Measurements from ENCODE around the gene P2RX7. TPM values are rescaled to one million over a fixed set of nuclear protein-coding genes. Genes with fewer than 3 reads are reported as not detected.
A peak's percentile ranks its signal among the peaks of the same experiment; 100 is the strongest.

Gene P2RX7
- total RNA-seq, 1 experiment from 2014 or later: not detected

- DNase-seq: no peak
These were observed 9.2 kb upstream of the P2RX7 start for GRCh38 chr12:121123488-121123887.

GRCh38 chr12:121124402-121125109 is 8.1 kb upstream of the P2RX7 start:
- H2AFZ ChIP-seq (ENCODE audit: low read length): no peak overlapping the region
- H3K9ac ChIP-seq (ENCODE audit: low read length): no peak overlapping the region
- H3K9me3 ChIP-seq (ENCODE audit: low read length): no peaks in the 10 kb centered on the region
- no peaks in the 10 kb centered on the region for H3K79me2 ChIP-seq (ENCODE audit: low read length)
- DNase-seq: no peak
- H3K4me1 ChIP-seq (ENCODE audit: low read length): peaks cover 7% of the 10 kb centered on the region
- H3K4me3 ChIP-seq (ENCODE audit: low read length): no peak overlapping the region
- H3K9me2 ChIP-seq (replicated peaks; ENCODE audit: insufficient read depth, low read length): no peaks in the 10 kb centered on the region
- H3K36me3 ChIP-seq (ENCODE audit: insufficient read depth, low read length): no peaks in the 10 kb centered on the region
- no peak overlapping the region for H3K27ac ChIP-seq (ENCODE audit: low read length)
- H4K20me1 ChIP-seq (ENCODE audit: insufficient read depth, low read depth, low read length): no peaks in the 10 kb centered on the region
- no peaks in the 10 kb centered on the region for H3K27me3 ChIP-seq (ENCODE audit: low read length)
- no peak overlapping the region for H3K4me2 ChIP-seq (ENCODE audit: low read depth, low read length, poor library complexity, severe bottlenecking)

More at GRCh38 chr12:121123488-121123887, 9.2 kb upstream of the P2RX7 start:
- no peak overlapping the region for H3K4me3 ChIP-seq (ENCODE audit: low read length)
- no peaks in the 10 kb centered on the region for H4K20me1 ChIP-seq (ENCODE audit: insufficient read depth, low read depth, low read length)
- no peaks in the 10 kb centered on the region for H3K9me3 ChIP-seq (ENCODE audit: low read length)
- no peaks in the 10 kb centered on the region for H3K79me2 ChIP-seq (ENCODE audit: low read length)
- no peaks in the 10 kb centered on the region for H3K36me3 ChIP-seq (ENCODE audit: insufficient read depth, low read length)
- no peaks in the 10 kb centered on the region for H3K27me3 ChIP-seq (ENCODE audit: low read length)
- no peak overlapping the region for H3K27ac ChIP-seq (ENCODE audit: low read length)
- no peak overlapping the region for H3K9ac ChIP-seq (ENCODE audit: low read length)
- no peaks in the 10 kb centered on the region for H3K9me2 ChIP-seq (replicated peaks; ENCODE audit: insufficient read depth, low read length)
- H2AFZ ChIP-seq (ENCODE audit: low read length): no peak overlapping the region
- no peaks in the 10 kb centered on the region for H3K4me1 ChIP-seq (ENCODE audit: low read length)
- H3K4me2 ChIP-seq (ENCODE audit: low read depth, low read length, poor library complexity, severe bottlenecking): no peak overlapping the region

GRCh38 chr12:121127501-121127900 is 5.2 kb upstream of the P2RX7 start:
- Histone ChIP-seq H3K27ac (ENCODE audit: low read length) (no peak overlapping the region), H4K20me1 (ENCODE audit: insufficient read depth, low read depth, low read length) (no peaks in the 10 kb centered on the region), H3K9ac (ENCODE audit: low read length) (no peak overlapping the region), H3K9me2 (replicated peaks; ENCODE audit: insufficient read depth, low read length) (no peaks in the 10 kb centered on the region), H3K36me3 (ENCODE audit: insufficient read depth, low read length) (no peaks in the 10 kb centered on the region), H3K27me3 (ENCODE audit: low read length) (no peaks in the 10 kb centered on the region), H3K9me3 (ENCODE audit: low read length) (no peaks in the 10 kb centered on the region), H3K79me2 (ENCODE audit: low read length) (no peaks in the 10 kb centered on the region), H3K4me3 (ENCODE audit: low read length) (no peak overlapping the region), H3K4me2 (ENCODE audit: low read depth, low read length, poor library complexity, severe bottlenecking) (no peak overlapping the region), H3K4me1 (ENCODE audit: low read length) (peaks cover 7% of the 10 kb centered on the region), H2AFZ (ENCODE audit: low read length) (no peak overlapping the region)
- DNase-seq: no peak

GRCh38 chr12:121128908-121129810 is 3.5 kb upstream of the P2RX7 start:
- H3K9me2 ChIP-seq (replicated peaks; ENCODE audit: insufficient read depth, low read length): no peaks in the 10 kb centered on the region
- peak overlapping the region; percentile 1 for H3K4me2 ChIP-seq (ENCODE audit: low read depth, low read length, poor library complexity, severe bottlenecking)
- no peaks in the 10 kb centered on the region for H3K27me3 ChIP-seq (ENCODE audit: low read length)
- no peak overlapping the region for H3K9ac ChIP-seq (ENCODE audit: low read length)
- H3K79me2 ChIP-seq (ENCODE audit: low read length): no peaks in the 10 kb centered on the region
- no peaks in the 10 kb centered on the region for H4K20me1 ChIP-seq (ENCODE audit: insufficient read depth, low read depth, low read length)
- no peaks in the 10 kb centered on the region for H3K9me3 ChIP-seq (ENCODE audit: low read length)
- no peak overlapping the region for H3K4me3 ChIP-seq (ENCODE audit: low read length)
- peak; percentile 89 for DNase-seq
- no peaks in the 10 kb centered on the region for H3K36me3 ChIP-seq (ENCODE audit: insufficient read depth, low read length)
- H2AFZ ChIP-seq (ENCODE audit: low read length): peak overlapping the region; percentile 52
- H3K4me1 ChIP-seq (ENCODE audit: low read length): peaks cover 12% of the 10 kb centered on the region
- no peak overlapping the region for H3K27ac ChIP-seq (ENCODE audit: low read length)

- H3K27me3 ChIP-seq (ENCODE audit: low read length): no peaks in the 10 kb centered on the region
- DNase-seq: no peak
- H3K79me2 ChIP-seq (ENCODE audit: low read length): no peaks in the 10 kb centered on the region
- H4K20me1 ChIP-seq (ENCODE audit: insufficient read depth, low read depth, low read length): no peaks in the 10 kb centered on the region
- H3K36me3 ChIP-seq (ENCODE audit: insufficient read depth, low read length): no peaks in the 10 kb centered on the region
- H3K4me3 ChIP-seq (ENCODE audit: low read length): no peak overlapping the region
- no peaks in the 10 kb centered on the region for H3K9me3 ChIP-seq (ENCODE audit: low read length)
- H3K4me2 ChIP-seq (ENCODE audit: low read depth, low read length, poor library complexity, severe bottlenecking): no peak overlapping the region
- H3K9me2 ChIP-seq (replicated peaks; ENCODE audit: insufficient read depth, low read length): no peaks in the 10 kb centered on the region
- no peak overlapping the region for H2AFZ ChIP-seq (ENCODE audit: low read length)
- peaks cover 12% of the 10 kb centered on the region for H3K4me1 ChIP-seq (ENCODE audit: low read length)
- H3K9ac ChIP-seq (ENCODE audit: low read length): no peak overlapping the region
- no peak overlapping the region for H3K27ac ChIP-seq (ENCODE audit: low read length)
These were observed 2.9 kb upstream of the P2RX7 start for GRCh38 chr12:121129811-121130147.

- no peaks in the 10 kb centered on the region for H3K79me2 ChIP-seq (ENCODE audit: low read length)
- no peak overlapping the region for H3K27ac ChIP-seq (ENCODE audit: low read length)
- no peaks in the 10 kb centered on the region for H3K9me3 ChIP-seq (ENCODE audit: low read length)
These were observed 1.8 kb upstream of the P2RX7 start for GRCh38 chr12:121130866-121131373.

GRCh38 chr12:121131941-121132341 is 735 bp upstream of the P2RX7 start:
- no peaks in the 10 kb centered on the region for H3K9me2 ChIP-seq (replicated peaks; ENCODE audit: insufficient read depth, low read length)
- no peaks in the 10 kb centered on the region for H3K36me3 ChIP-seq (ENCODE audit: insufficient read depth, low read length)
- H2AFZ ChIP-seq (ENCODE audit: low read length): no peak overlapping the region
- no peak overlapping the region for H3K27ac ChIP-seq (ENCODE audit: low read length)
- no peak overlapping the region for H3K9ac ChIP-seq (ENCODE audit: low read length)
- no peak for DNase-seq
- H3K4me2 ChIP-seq (ENCODE audit: low read depth, low read length, poor library complexity, severe bottlenecking): no peak overlapping the region
- H3K79me2 ChIP-seq (ENCODE audit: low read length): no peaks in the 10 kb centered on the region
- H3K4me1 ChIP-seq (ENCODE audit: low read length): peaks cover 12% of the 10 kb centered on the region
- no peaks in the 10 kb centered on the region for H3K27me3 ChIP-seq (ENCODE audit: low read length)
- H3K9me3 ChIP-seq (ENCODE audit: low read length): no peaks in the 10 kb centered on the region
- H3K4me3 ChIP-seq (ENCODE audit: low read length): no peak overlapping the region
- no peaks in the 10 kb centered on the region for H4K20me1 ChIP-seq (ENCODE audit: insufficient read depth, low read depth, low read length)

More at GRCh38 chr12:121130866-121131373, 1.8 kb upstream of the P2RX7 start:
- Histone ChIP-seq H3K27me3 (ENCODE audit: low read length) (no peaks in the 10 kb centered on the region), H4K20me1 (ENCODE audit: insufficient read depth, low read depth, low read length) (no peaks in the 10 kb centered on the region), H3K4me1 (ENCODE audit: low read length) (peaks cover 12% of the 10 kb centered on the region), H3K9ac (ENCODE audit: low read length) (no peak overlapping the region), H3K4me2 (ENCODE audit: low read depth, low read length, poor library complexity, severe bottlenecking) (no peak overlapping the region), H3K36me3 (ENCODE audit: insufficient read depth, low read length) (no peaks in the 10 kb centered on the region), H3K9me2 (replicated peaks; ENCODE audit: insufficient read depth, low read length) (no peaks in the 10 kb centered on the region), H3K4me3 (ENCODE audit: low read length) (no peak overlapping the region), H2AFZ (ENCODE audit: low read length) (no peak overlapping the region)
- no peak for DNase-seq

GRCh38 chr12:121133838-121134237 is 1.2 kb downstream of the P2RX7 start:
- no peak overlapping the region for H3K4me3 ChIP-seq (ENCODE audit: low read length)
- H3K9me2 ChIP-seq (replicated peaks; ENCODE audit: insufficient read depth, low read length): no peaks in the 10 kb centered on the region
- peak overlapping the region; percentile 13 for H3K4me2 ChIP-seq (ENCODE audit: low read depth, low read length, poor library complexity, severe bottlenecking)
- H3K36me3 ChIP-seq (ENCODE audit: insufficient read depth, low read length): no peaks in the 10 kb centered on the region
- no peaks in the 10 kb centered on the region for H4K20me1 ChIP-seq (ENCODE audit: insufficient read depth, low read depth, low read length)
- H3K9ac ChIP-seq (ENCODE audit: low read length): no peak overlapping the region
- no peak for DNase-seq
- peaks cover 12% of the 10 kb centered on the region for H3K4me1 ChIP-seq (ENCODE audit: low read length)
- no peaks in the 10 kb centered on the region for H3K79me2 ChIP-seq (ENCODE audit: low read length)
- H2AFZ ChIP-seq (ENCODE audit: low read length): no peak overlapping the region
- H3K9me3 ChIP-seq (ENCODE audit: low read length): no peaks in the 10 kb centered on the region
- H3K27ac ChIP-seq (ENCODE audit: low read length): no peak overlapping the region
- no peaks in the 10 kb centered on the region for H3K27me3 ChIP-seq (ENCODE audit: low read length)

Data from Karpas-422 (cell line).